HEK293 (cell line): ENCODE measurements around the gene PERM1.

ENCODE experiments used
- PRDM1 ChIP-seq: fragments of 450-650 bp; formaldehyde crosslinking; IDR thresholded peaks from 2 replicates; pipeline ENCODE4; 2016; ENCODE audit warnings: missing biosample characterization, missing genetic modification characterization
- ZBTB17 ChIP-seq: fragments of 450-650 bp; formaldehyde crosslinking; IDR thresholded peaks from 2 replicates; pipeline ENCODE4 v1.5.1; 2016; ENCODE audit warnings: missing biosample characterization, missing genetic modification characterization
- ZBTB20 ChIP-seq: fragments of 450-650 bp; formaldehyde crosslinking; IDR thresholded peaks from 2 replicates; pipeline ENCODE4 v1.5.1; 2016; ENCODE audit warnings: missing biosample characterization, missing genetic modification characterization
- ZBTB8A ChIP-seq: fragments of 450-650 bp; formaldehyde crosslinking; IDR thresholded peaks from 2 replicates; pipeline ENCODE4 v1.5.1; 2016; ENCODE audit warnings: missing biosample characterization, missing genetic modification characterization
- ZNF114 ChIP-seq: fragments of 450-650 bp; formaldehyde crosslinking; IDR thresholded peaks from 2 replicates; pipeline ENCODE4 v1.5.0; 2017; ENCODE audit warnings: missing biosample characterization, missing genetic modification characterization
- ZNF157 ChIP-seq: fragments of 450-650 bp; formaldehyde crosslinking; IDR thresholded peaks from 2 replicates; pipeline ENCODE4 v1.5.1; 2016; ENCODE audit warnings: missing biosample characterization, missing genetic modification characterization
- ZNF169 ChIP-seq: fragments of 450-650 bp; formaldehyde crosslinking; IDR thresholded peaks from 2 replicates; pipeline ENCODE4 v1.5.1; 2016; ENCODE audit warnings: missing biosample characterization, missing genetic modification characterization
- TF ChIP-seq, protein P1 (sequence below): fragments of 450-650 bp; formaldehyde crosslinking; IDR thresholded peaks from 2 replicates; pipeline ENCODE4 v1.5.1; 2016; ENCODE audit warnings: missing biosample characterization, missing genetic modification characterization
- TF ChIP-seq, protein P2 (sequence below): fragments of 450-650 bp; formaldehyde crosslinking; IDR thresholded peaks from 2 replicates; pipeline ENCODE4 v1.5.1; 2017; ENCODE audit warnings: missing biosample characterization, missing genetic modification characterization

DNA sequence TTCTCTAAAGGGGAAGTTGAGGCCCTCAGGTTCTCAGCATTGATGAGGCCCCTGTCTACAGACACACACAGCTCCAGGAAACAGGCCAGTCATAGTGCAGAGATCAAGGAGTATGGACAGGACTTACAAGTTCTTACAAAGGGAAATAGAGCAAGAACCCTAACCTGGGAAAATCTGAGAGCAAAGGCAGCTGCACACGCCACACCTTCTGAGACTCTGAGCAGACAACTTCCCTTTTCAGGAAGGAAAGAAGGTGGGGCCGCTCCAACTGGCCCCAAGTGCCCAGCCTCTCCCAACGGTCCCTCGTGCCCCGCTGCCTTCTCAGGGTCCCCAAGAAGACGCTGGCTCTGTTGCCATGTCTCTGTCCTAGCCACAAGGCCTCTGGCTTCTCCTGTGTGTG, 26.4 kb downstream of the PERM1 start:
- TF ChIP-seq ZBTB17 (tag by site-specific recombination) (no peak), ZBTB8A (tag by site-specific recombination) (no peak), ZBTB20 (tag by site-specific recombination) (no peak), ZNF114 (tag by site-specific recombination) (no peak), PRDM1 (tag by site-specific recombination) (no peak), ZNF169 (tag by site-specific recombination) (no peak), ZNF157 (tag by site-specific recombination) (no peak)
- TF ChIP-seq, protein P1, sequence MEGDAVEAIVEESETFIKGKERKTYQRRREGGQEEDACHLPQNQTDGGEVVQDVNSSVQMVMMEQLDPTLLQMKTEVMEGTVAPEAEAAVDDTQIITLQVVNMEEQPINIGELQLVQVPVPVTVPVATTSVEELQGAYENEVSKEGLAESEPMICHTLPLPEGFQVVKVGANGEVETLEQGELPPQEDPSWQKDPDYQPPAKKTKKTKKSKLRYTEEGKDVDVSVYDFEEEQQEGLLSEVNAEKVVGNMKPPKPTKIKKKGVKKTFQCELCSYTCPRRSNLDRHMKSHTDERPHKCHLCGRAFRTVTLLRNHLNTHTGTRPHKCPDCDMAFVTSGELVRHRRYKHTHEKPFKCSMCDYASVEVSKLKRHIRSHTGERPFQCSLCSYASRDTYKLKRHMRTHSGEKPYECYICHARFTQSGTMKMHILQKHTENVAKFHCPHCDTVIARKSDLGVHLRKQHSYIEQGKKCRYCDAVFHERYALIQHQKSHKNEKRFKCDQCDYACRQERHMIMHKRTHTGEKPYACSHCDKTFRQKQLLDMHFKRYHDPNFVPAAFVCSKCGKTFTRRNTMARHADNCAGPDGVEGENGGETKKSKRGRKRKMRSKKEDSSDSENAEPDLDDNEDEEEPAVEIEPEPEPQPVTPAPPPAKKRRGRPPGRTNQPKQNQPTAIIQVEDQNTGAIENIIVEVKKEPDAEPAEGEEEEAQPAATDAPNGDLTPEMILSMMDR (tag by site-specific recombination): no peak
- TF ChIP-seq, protein P2, sequence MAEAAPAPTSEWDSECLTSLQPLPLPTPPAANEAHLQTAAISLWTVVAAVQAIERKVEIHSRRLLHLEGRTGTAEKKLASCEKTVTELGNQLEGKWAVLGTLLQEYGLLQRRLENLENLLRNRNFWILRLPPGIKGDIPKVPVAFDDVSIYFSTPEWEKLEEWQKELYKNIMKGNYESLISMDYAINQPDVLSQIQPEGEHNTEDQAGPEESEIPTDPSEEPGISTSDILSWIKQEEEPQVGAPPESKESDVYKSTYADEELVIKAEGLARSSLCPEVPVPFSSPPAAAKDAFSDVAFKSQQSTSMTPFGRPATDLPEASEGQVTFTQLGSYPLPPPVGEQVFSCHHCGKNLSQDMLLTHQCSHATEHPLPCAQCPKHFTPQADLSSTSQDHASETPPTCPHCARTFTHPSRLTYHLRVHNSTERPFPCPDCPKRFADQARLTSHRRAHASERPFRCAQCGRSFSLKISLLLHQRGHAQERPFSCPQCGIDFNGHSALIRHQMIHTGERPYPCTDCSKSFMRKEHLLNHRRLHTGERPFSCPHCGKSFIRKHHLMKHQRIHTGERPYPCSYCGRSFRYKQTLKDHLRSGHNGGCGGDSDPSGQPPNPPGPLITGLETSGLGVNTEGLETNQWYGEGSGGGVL (tag by site-specific recombination): no peak
